ENCODE results near the gene HERC2.
"Not testable (repeated sequence)": the region's sequence is repeated elsewhere in the genome, so short reads cannot be mapped to it uniquely, and the experiment has no call there.

GRCh38 chr15:28222612-28223011 lies 99.4 kb downstream of the HERC2 start:
- not testable (repeated sequence) for TF ChIP-seq POLR2A (IDR thresholded peaks at IDR 0.05; ENCODE audit: low read depth, low read length); CTCF (conservative IDR thresholded peaks at IDR 0.05; ENCODE audit: low read depth, low read length); USF2 (IDR thresholded peaks at IDR 0.05; ENCODE audit: low read depth, low read length); MAFK (IDR thresholded peaks at IDR 0.05; ENCODE audit: low read depth, low read length); FOS (IDR thresholded peaks at IDR 0.05; ENCODE audit: low read depth, low read length); CHD1 (IDR thresholded peaks at IDR 0.05; ENCODE audit: low read depth, low read length); RAD21 (IDR thresholded peaks at IDR 0.05; ENCODE audit: low read length)
